LNCaP clone FGC (cell line): Measurements from ENCODE around the gene RGS13.

Experiments used
- DNase-seq: peaks from one replicate; pipeline ENCODE4 v3.0.0-alpha.2; 2011; ENCODE audit warnings: low read depth
- H3K4me3 ChIP-seq: 2 replicates; pipeline ENCODE4 v1.5.1; 2011; ENCODE audit warnings: mild to moderate bottlenecking, low read depth, low read length, control low read depth
- CTCF ChIP-seq: IDR thresholded peaks from 2 replicates; pipeline ENCODE4 v1.5.1; 2012; ENCODE audit warnings: mild to moderate bottlenecking; ENCODE audit not compliant: control insufficient read depth, insufficient read depth; ENCODE audit errors: extremely low read depth

The RGS13 gene

GRCh38 chr1:192595299-192595698 lies 40.6 kb upstream of the RGS13 start:
- no peak overlapping the region for H3K4me3 ChIP-seq
- TF ChIP-seq CTCF = no peak
- no peak for DNase-seq

- TF ChIP-seq CTCF = no peak
- H3K4me3 ChIP-seq = no peak overlapping the region
- DNase-seq = no peak
Observed at GRCh38 chr1:192598589-192598988, 37.4 kb upstream of the RGS13 start.

- TF ChIP-seq CTCF = no peak
- no peak for DNase-seq
- no peak overlapping the region for H3K4me3 ChIP-seq
Observed at GRCh38 chr1:192600275-192600674, 35.7 kb upstream of the RGS13 start.

- DNase-seq = no peak
- no peak for TF ChIP-seq CTCF
- H3K4me3 ChIP-seq = no peak overlapping the region
Observed at GRCh38 chr1:192601143-192601542, 34.8 kb upstream of the RGS13 start.

- no peak for DNase-seq
- no peak overlapping the region for H3K4me3 ChIP-seq
- no peak for TF ChIP-seq CTCF
Observed at GRCh38 chr1:192601567-192601966, 34.4 kb upstream of the RGS13 start.

- no peak for TF ChIP-seq CTCF
- no peak overlapping the region for H3K4me3 ChIP-seq
- no peak for DNase-seq
Observed at GRCh38 chr1:192602757-192603156, 33.2 kb upstream of the RGS13 start.

- no peak for TF ChIP-seq CTCF
- H3K4me3 ChIP-seq = no peak overlapping the region
- no peak for DNase-seq
Observed at GRCh38 chr1:192603218-192603787, 32.6 kb upstream of the RGS13 start.
